ENCODE measurements around the gene PPP1R14C. TPM values are rescaled to one million over a fixed set of nuclear protein-coding genes. Genes with fewer than 3 reads are reported as not detected.

Gene PPP1R14C
- total and polyA plus RNA-seq, 2 experiments from 2014 or later = 2.1 to 5.2 TPM

GRCh38 chr6:150298676-150299075, 155.8 kb downstream of the PPP1R14C start:
- Histone ChIP-seq H4K20me1 (ENCODE audit: insufficient read depth, poor library complexity, severe bottlenecking) (no peaks in the 10 kb centered on the region), H3K27ac (no peak overlapping the region), H3K9me3 (ENCODE audit: low read depth) (no peaks in the 10 kb centered on the region), H3K4me2 (no peak overlapping the region), H3K36me3 (replicated peaks; ENCODE audit: insufficient read depth, low read depth) (no peaks in the 10 kb centered on the region), H3K4me3 (no peak overlapping the region), H2AFZ (no peak overlapping the region), H3K4me1 (ENCODE audit: insufficient read depth) (peaks cover 7% of the 10 kb centered on the region), H3K79me2 (no peaks in the 10 kb centered on the region), H3K9me2 (replicated peaks; ENCODE audit: insufficient read depth) (no peaks in the 10 kb centered on the region), H3K27me3 (no peaks in the 10 kb centered on the region)
- WGBS (ENCODE audit: low lambda C conversion rate, missing lambda C conversion rate) = 81% methylated on average over 1 of the region's 1 CpG
- no peak for DNase-seq (ENCODE audit: low spot score)
- TF ChIP-seq CTCF (IDR thresholded peaks at IDR 0.05; ENCODE audit: poor library complexity) (no peak), EZH2phosphoT487 (IDR thresholded peaks at IDR 0.05; ENCODE audit: low read depth, severe bottlenecking, unreplicated experiment) (no peak), EZH2 (IDR thresholded peaks at IDR 0.05; ENCODE audit: borderline replicate concordance) (no peak)

Small RNAs within 50 kb of the gene (small RNA-seq; reads per million reads assigned to genes)
- gene RF01210 = not detected

Other genes starting within 250 kb of the PPP1R14C start
- 0.28 TPM in 1 of 2 replicates, not detected in the other for gene RAET1E, start 244.9 kb upstream of the PPP1R14C start, total RNA-seq
- gene RAET1E, start 244.9 kb upstream of the PPP1R14C start, polyA plus RNA-seq = 0.44 TPM in 1 of 2 replicates, not detected in the other
- gene RAET1G, start 219.9 kb upstream of the PPP1R14C start, total RNA-seq = 1.5 TPM in 1 of 2 replicates, not detected in the other
- 0.31 and 4.0 TPM in 2 replicates for gene RAET1G, start 219.9 kb upstream of the PPP1R14C start, polyA plus RNA-seq
- 0.10 and 1.1 TPM in 2 replicates for gene ULBP2, start 201.0 kb upstream of the PPP1R14C start, total RNA-seq
- gene ULBP2, start 201.0 kb upstream of the PPP1R14C start, polyA plus RNA-seq = 0.15 and 1.9 TPM in 2 replicates
- 0.27 and 0.28 TPM in 2 replicates for gene ULBP1, start 179.1 kb upstream of the PPP1R14C start, total RNA-seq
- 0.27 TPM in 1 of 2 replicates, not detected in the other for gene ULBP1, start 179.1 kb upstream of the PPP1R14C start, polyA plus RNA-seq
- not detected in 2 replicates for gene RAET1L, start 117.5 kb upstream of the PPP1R14C start, total RNA-seq
- gene RAET1L, start 117.5 kb upstream of the PPP1R14C start, polyA plus RNA-seq = not detected in 2 replicates
- gene ULBP3, start 73.9 kb upstream of the PPP1R14C start, total RNA-seq = 5.1 and 6.6 TPM in 2 replicates
- 2.6 and 4.3 TPM in 2 replicates for gene ULBP3, start 73.9 kb upstream of the PPP1R14C start, polyA plus RNA-seq
- gene IYD, start 226.0 kb downstream of the PPP1R14C start, total RNA-seq = 8.5 and 10.0 TPM in 2 replicates
- 3.1 and 8.8 TPM in 2 replicates for gene IYD, start 226.0 kb downstream of the PPP1R14C start, polyA plus RNA-seq